GM21529 (cell line): ENCODE data around the gene EXOSC5.
"Not testable (repeated sequence)": the region's sequence is repeated elsewhere in the genome, so short reads cannot be mapped to it uniquely, and the experiment has no call there.

Experiments used
- ATAC-seq: cut with Tn5 transposase; IDR thresholded peaks from one replicate; pipeline ENCODE4 v1.9.1; 2021; ENCODE audit not compliant: unreplicated experiment

Gene EXOSC5

DNA sequence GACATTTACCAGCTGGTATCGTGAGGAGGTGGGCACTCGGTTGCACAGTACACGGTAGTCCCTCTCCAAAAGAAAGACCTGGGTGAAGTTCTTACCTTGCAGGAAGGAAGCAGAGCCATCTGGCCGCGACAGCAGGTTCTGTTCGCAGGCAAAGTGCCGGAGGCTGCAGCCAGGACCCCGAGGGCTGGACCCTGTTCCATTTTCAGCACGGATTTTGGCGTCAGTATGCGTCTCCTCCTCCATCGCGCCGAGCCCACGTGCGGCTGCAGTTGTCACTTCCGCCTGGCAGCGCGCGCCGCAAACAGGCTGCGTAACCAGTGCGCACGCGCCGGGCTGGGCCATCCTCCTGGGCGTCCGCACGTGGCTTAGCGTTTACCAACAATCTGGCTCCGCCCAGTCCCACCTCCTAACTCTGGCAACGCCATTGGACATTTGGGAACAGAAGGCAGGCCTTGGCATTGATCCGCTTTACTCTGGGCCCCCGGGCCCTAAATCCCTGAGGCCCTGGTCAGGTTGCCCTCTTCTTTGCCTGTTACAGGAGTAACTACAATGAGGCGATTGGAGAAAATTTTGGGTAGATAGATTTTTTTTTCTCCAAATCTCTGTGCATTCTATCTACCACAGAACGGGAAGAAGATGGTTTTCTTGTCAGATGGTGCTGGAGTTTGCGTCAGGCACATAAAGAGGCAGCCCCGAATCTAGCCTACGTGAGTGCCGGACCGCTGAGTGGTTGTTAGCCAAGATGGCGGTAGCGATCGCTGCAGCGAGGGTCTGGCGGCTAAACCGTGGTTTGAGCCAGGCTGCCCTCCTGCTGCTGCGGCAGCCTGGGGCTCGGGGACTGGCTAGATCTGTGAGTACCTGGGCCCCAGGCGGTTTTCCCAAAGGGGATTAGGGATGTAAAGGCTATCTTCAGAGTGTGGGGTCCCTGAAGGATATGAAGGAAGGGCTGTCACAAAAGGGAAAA is at the start of gene EXOSC5, which contains the start of gene BCKDHA:
Gene EXOSC5, minus strand, starts transcription at position 274 of the 964 bp plus-strand sequence. Its CDS starts 31 bp downstream, at position 243.
Gene BCKDHA, plus strand, starts transcription at position 733 of the 964 bp plus-strand sequence. Its CDS starts 10 bp downstream, at position 743.
- peak; percentile 88 for ATAC-seq

DNA sequence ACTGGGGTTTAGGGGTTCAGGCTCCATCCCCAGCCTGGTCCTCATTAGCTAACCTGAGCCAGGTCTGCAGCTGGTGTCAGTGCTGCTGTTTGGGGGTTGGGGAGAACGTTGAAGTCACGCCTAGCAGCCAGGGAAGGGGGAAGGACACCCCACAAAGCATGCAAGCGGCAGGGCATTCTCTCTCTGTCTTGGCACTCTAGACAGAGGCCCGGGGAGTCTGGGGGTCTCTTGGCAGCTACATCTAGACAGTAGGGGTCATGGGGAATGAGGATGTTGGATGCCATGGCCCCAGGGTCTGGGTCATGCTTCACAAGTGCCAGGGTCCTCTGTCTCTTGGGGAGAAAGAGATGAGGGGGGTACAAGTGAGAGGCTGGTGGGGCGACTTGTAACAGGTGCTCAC is 48.4 kb upstream of the EXOSC5 start:
- no peak for ATAC-seq

DNA sequence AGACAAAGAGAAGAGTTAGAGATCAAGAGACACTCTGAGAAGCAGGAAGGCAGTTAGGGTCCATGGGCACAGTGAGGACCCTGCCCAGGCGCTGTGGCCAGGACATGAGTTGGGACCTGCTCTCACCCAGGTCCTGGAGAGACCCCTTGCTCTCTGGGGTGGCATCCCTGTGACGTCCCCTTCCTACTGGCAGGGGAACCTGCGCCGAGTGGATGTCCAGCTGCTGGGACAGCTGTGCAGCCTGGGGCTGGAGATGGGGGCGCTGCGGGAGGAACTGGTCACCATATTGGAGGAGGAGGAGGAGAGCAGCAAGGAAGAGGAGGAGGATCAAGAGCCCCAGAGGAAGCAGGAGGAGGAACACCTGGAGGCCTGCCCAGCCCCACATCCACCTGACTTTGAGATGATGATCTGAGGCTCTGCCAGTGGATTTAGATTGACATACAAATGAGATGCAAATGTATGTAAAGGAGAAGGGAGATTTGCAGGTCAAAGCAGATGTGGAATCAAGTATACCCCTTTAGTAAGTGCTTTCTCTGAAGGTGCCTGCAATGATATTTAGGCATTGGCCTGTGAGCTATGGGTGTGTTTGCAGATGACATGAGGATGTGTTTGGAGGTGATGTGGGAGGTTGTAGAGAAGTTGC is 46.8 kb upstream of the EXOSC5 start:
- no peak for ATAC-seq

DNA sequence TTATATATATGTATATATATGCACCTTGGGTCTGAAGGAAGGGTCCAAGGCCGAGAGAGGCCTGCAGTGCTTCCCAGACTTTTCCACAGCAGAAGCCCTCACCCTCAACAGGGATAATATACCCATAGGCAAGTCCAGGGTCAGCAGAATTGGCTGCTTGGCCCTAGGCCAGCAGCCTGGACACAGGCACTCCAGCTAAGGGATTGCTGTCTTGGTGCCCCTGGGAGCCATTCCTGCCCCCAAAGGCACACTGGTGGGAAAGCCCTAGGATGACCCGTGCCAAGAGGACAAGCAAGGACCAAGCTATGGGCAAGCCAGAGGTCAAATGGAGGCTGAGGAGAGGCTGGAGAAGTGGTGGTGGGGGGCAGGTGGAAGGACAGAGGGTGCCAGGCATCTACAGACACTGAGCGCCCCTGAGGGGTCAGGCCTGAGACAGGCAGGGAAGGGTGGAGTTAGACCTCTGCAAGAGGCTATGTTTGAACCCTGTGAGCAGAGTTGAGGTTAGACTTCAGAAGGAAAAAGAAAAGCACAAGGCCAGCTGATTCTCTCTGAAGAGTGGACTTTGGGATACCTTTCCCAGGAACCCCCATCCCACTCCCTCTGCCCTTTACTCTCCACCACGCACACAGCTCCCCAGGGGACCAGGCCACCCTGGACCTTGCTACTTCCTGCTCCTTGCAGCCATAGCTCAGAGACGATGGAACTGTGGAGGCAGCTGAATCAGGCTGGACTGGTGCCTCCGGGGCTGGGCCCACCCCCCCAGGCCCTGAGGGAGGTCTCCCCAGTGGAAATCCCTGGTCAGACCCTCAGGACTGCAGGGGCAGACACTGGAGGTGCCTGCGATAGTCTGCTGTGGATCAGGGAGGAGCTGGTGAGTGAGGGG is 45.6 kb upstream of the EXOSC5 start, which contains the start of gene ERICH4:
Gene ERICH4, plus strand, starts transcription at position 684 of the 883 bp plus-strand sequence. Its CDS starts 14 bp downstream, at position 698.
- no peak for ATAC-seq

DNA sequence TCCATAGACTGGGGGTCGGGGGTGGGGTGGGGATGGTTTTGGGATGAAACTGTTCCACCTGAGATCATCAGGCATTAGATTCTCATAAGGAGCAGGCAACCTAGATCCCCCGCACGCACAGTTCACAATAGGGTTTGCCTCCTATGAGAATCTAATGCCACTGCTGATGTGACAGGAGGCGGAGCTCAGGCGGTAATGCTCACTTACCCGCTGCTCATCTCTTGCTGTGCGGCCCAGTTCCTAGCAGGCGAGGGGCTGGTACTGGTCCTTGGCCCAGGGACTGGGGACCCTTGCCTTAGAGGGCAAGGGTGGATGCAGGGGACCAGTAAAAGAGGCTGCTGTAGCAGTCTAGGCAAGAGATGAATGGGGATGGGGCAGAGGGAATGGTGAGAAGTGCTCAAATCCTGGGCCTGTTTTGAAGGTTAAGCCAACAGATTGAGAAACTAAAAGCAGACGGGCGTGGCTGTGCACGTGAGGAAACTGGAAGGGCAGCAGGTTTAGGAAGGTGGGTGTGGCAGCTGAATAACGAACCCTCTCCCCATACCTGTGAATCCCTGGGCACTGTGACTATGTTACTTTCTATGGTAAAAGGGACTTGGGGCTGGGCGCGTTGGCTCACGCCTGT is 44.3 kb upstream of the EXOSC5 start:
- ATAC-seq: no peak

DNA sequence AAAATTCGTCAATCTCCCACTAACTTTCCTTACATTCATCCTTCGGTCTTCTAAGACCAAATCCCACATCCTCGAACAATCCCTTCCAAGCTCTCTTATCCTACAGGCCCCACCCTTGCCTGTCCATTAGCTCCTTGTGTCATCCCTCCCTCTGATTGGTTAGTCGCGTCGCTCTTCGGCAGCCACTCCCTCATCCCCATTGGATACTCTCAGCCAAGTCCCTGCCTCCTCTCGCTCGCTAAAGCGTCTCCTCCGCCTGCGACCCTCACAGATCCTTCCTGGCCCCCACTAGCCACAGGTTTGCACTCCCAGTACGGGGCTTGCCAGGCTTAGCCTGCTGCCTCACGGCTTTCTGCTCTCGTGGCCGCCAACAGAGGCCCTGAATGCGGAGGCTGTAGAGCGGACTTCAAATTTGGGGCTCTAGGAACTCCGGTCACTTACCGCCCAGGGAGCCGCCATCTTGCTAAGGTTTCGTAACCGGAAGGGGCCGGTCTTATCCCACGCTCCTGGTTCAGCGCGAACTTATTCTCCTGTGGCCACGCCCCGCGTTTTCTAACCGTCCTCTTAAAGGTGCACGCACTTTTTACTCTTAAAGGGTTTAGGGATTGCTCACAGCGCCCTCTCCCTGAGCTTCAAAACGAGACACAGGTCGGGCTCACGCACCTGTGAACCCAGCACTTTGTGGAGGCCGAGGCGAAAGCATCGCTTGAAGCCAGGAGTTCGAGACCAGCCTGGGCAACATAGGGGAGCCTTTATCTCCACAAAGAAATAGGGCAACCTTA is 42.5 kb upstream of the EXOSC5 start, which contains the start of gene DMAC2:
Gene DMAC2, minus strand, starts transcription at position 472 of the 782 bp plus-strand sequence. Its CDS starts 13 bp downstream, at position 459.
- ATAC-seq: peak; percentile 91

DNA sequence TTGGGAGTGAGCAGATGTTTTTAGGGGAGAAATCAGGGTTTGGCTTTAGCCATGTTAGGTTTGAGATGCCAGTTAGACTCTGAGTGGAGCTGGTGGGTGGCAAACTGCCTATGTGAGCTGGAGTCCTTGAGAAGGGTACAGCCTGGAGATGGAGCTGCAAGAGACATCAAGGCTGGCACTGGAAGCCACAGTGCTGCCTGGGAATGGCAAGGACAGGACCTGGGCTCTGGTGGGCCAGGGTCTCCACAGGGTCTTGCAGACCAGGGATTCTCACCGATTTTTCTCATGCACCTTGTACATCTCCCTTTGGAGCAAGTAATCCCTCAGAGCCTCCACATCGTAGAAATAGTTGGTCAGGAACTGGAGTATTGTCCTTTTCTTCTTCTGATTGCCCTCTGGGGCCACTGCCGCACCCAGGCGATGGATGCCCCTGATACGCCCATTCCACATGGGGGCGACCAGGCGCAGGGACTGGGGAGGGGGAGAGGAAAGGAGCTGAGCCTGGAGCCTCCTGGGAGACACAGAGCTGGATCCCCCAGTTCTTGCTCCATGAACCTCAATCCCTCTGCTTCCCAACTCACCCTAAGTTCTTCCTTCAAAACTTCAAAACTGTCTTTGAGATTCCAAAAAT is 40.9 kb upstream of the EXOSC5 start:
- no peak for ATAC-seq

DNA sequence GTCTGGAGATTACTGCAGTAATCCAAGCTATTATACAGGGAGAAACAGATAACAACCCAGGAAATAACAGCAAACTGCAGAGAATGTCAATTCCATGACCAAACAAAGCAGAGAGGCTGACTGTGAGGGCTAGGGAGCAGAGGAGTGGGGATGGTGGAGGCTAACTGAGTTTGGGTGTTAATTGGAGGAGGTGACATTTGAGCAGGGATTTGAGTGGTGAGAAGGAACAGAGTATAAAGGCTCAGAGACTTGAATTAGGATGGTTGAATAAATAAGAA is 39.5 kb upstream of the EXOSC5 start:
- ATAC-seq: no peak

DNA sequence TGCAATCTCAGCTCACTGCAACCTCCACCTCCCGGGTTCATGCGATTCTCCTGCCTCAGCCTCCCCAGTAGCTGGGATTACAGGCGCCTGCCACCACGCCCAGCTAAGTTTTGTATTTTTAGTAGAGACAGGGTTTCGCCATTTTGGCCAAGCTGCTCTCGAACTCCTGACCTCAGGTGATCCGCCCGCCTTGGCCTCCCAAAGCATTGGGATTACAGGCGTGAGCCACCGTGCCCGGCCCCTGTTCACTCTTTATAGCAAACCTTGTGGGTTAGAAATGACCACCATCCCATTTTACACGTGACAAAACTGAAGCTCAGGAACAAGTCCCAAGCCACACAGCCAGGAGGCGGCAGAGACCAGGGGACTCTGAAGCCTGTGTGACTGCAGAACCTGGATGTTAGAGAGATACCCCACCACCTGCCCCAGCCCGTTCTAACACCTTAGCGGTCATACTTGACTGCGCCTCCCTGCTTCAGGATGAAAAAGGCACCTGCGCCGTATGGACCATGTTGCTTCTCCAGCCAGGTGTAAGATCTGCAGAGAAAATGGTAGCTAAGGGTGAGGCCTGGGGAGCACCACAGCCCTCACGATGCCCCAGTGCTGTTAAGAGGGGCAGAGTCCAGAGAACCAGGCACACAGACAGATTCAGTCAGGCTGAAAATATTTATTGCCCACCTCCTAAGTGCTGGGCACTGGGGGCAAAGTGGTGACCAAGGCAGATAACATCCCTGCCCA is 38.9 kb upstream of the EXOSC5 start:
- no peak for ATAC-seq

DNA sequence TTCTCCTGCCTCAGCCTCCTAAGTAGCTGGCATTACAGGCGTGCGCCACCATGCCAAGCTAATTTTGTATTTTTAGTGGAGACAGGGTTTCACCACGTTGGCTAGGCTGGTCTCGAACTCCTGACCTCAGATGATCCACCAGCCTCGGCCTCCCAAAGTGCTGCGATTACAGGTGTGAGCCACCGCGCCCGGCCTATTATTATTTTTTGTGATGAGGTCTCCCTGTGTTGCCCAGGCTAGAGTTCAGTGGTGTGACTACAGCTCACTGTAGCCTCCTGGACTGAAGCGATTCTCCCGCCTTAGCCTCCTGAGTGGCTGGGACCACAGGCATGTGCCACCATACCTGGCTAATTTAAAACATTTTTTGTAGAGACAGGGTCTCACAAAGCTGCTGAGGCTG is 38.2 kb upstream of the EXOSC5 start:
- not testable (repeated sequence) for ATAC-seq

DNA sequence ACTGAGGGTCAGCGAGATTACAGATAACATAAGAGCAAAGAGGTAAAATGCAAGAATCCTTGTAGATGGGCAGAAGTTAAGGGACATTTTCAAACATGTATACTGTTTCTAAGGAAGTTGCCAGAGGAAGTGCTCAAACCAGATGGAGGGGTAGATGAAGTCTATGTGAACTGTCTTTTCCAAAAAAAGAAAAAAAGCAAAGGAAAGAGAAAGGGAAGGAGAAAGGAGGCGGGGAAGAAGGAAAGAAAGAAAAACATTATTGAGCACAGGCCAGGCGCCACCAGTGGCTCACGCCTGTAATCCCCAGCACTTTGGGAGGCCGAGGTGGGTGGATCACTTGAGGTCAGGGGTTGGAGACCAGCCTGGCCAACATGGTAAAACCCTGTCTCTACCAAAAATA is 37.3 kb upstream of the EXOSC5 start:
- ATAC-seq: no peak

DNA sequence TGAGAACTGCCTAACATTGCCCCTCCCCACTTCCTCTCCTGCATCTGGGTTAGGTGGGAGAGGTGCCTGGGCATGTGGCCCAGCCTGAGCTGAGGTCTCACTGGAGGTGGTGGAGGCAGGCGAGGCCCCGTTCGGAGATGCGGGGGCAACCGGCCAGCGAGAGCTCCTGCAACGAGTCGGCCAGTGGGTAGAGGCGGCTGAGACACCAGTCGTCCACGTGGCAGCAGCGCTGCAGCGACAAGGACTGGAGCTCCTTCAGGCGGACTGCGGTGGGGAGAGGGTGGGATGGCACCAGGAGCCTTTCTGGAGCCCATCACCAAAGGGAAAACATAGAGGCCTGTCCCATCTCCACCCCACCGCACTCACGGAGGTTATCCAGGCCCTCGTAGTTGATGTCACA is 36.0 kb upstream of the EXOSC5 start:
- no peak for ATAC-seq

DNA sequence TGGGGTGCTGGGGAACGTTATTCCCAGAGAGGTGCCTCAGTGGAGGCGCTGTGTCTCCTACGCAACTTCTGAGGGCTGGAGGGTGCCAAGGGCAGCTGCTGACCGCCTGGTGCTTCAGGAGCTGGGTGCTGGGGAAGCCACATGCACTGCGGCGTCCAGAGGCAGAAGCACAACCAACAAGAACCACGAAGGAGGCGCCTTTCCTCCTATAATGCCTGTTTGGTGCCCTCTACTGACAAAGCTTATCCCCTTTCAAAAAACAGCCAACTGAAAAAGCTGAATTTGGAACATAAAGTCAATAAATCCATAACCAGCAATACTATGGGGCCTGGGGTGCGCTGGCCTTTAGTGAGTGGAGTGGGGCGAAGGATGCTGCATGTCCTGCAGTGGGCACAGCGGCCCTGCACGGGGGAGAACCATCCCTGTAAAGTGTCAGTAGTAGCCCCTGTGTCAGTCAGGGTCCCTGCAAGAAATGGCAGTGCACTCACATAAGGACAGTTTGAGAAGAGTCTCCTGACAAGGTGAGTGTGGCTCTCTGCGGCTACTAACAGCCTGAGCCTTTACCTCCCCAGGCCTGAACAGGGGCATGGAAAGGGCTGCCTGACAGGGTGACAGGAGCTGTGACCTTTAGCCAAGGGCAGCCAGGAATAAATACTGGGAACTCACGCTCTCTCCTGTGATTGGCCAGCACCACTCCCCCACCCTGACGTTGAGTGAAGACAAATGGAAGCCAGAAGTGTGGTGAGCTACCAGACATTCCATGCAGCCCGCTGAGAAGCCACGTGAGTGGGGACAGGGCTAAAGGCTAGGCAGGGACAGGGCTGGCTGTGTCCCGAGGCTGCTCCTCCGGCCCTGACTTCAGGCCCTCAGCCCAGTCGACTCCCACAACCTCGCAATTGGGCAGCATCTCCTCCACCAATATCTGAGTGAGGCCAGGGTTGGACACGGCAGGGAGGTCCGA is 34.5 kb upstream of the EXOSC5 start:
- ATAC-seq: no peak

DNA sequence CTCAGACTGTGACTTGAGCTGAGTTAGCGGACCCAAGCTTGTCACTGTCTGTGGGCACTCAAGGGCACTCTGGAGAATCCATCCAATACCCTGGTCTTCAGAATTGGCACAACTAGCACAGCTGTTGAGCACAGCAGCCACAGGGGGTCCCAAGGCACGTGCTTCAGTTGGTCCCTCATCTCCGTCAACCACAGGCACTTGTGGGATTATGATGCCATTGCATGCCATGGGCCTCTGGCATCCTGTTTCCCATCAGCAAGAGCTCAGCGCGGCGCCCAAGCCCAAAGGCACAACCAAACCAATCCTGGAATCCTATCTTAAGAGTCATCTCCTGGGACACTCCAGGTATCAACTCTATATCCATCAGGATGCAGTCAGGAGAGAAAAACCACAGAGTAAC is 33.8 kb upstream of the EXOSC5 start:
- ATAC-seq: no peak

DNA sequence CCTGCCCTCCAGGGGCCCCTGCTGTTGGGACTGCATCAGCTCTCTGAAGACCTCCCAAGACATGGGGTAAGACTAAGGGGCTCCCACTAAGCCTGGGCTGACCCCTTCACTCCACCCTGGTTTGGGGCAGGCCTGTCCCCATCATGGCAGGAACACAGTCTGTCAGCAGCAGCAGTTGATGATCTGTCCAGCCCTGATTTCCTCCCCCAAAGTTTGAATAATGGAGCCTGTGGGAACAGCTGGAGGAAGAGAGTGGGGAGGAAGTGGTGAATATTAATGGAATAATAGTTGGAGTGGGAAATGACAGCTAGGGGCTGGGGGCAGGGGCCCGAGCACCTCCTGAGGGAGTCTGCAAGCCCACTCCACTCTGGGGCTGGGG is 31.3 kb upstream of the EXOSC5 start:
- no peak for ATAC-seq

DNA sequence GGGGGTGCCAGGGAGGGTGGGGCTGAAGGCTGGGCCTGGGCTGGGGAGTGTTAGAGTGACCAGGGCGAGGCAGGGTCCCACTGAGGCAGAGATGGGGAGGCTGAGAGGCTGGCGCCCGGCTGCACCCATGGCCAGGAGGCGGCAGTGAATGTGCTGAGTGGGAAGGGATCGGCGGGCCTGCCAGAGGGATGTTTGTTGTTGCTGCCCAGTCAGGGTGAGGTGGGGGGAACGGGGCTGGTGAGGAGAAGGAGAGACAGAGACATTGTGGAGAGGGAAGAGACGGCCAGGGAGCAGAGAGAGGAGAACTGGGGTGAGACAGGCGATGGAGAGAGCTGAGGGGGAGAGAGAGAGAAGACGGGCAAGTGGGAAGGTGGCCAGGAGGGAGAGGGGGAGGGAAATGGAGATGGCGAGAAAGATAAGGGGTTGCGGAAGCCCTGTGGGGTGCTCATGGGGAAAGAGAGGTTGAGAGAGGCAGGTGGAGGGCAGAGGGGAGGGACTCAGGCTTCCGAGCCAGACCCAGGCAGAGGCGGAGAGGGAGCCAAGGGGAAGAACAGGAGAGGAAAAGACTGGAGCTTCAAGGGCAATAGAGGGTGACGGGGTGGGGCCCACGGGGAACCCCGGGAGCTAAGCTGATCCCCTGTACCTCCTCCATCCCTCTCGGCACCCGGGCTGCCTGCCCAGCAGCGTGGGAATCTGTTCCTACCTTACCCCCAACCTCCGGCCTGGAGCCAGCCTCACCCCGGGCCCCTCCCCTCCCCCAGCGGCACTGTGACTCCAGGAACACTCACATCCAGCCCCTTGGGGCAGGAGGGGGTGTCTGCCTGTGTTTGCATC is 30.7 kb upstream of the EXOSC5 start:
- ATAC-seq: no peak
